GM12801 (cell line): ENCODE measurements around the gene NDUFA13.

ENCODE experiments used
- TF ChIP-seq, protein P1 (sequence below): IDR thresholded peaks from one replicate; pipeline ENCODE4 v1.5.1; 2011; ENCODE audit warnings: control low read depth; ENCODE audit not compliant: insufficient read length; ENCODE audit errors: extremely low read depth

Gene NDUFA13

DNA sequence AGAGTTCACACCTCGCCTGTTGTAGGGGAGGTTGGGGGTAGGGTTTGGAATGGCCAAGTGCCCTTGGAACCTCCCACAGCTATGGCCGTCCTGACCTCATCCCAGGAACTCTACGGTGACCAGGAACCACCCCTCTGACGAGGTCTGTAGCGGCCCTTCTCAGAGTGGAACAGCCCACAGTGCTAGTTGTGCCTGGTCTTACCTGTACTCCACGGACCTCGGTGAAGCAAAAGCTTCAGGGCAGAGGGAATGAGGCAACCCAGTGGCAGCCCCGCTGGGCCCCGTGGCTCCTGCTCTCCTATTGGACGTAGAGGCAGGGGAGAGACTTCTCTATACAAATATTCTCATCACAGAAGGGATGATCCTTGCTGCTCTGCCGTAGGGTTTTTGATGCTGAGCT, 7.8 kb upstream of the NDUFA13 start:
- TF ChIP-seq, protein P1, sequence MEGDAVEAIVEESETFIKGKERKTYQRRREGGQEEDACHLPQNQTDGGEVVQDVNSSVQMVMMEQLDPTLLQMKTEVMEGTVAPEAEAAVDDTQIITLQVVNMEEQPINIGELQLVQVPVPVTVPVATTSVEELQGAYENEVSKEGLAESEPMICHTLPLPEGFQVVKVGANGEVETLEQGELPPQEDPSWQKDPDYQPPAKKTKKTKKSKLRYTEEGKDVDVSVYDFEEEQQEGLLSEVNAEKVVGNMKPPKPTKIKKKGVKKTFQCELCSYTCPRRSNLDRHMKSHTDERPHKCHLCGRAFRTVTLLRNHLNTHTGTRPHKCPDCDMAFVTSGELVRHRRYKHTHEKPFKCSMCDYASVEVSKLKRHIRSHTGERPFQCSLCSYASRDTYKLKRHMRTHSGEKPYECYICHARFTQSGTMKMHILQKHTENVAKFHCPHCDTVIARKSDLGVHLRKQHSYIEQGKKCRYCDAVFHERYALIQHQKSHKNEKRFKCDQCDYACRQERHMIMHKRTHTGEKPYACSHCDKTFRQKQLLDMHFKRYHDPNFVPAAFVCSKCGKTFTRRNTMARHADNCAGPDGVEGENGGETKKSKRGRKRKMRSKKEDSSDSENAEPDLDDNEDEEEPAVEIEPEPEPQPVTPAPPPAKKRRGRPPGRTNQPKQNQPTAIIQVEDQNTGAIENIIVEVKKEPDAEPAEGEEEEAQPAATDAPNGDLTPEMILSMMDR: no peak

DNA sequence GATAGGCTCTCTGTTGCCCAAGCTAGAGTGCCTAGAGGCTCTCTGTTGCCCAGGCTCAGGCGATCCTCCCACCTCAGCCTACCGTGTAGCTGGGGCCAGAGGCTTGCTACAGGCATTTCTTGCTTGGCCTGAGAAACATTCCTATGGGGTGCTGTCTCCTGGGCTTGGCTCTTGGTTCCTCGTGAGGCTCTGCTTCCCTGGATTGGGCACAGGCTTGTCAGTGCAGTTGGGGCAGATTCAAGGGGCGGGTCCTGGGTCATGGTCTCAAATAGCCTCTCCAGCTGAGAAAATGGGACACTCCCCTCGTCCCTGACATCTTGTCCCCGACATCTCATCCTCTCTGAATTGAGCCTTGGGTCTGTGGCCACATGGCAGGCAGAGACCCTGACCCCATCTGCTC, 5.6 kb upstream of the NDUFA13 start:
- TF ChIP-seq, protein P1: no peak

DNA sequence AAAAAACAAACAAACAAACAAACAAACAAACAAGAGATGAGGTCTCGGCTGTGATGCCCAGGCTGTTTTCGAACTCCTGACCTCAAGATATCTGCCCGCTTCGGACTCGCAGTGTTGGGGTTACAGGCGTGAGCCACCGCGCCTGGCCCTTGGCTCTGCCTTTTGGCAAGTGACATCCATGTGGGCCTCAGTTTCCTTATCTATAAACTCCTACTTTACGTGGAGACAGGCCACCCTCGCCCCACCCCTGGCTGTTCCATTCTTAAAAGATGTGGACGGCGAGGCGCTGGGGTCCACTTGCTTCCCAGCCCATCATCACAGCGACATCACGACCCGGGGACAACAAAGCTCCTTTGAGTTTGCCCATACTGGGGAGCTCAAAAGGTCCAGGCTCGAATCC, 2.3 kb upstream of the NDUFA13 start:
- TF ChIP-seq, protein P1: no peak

DNA sequence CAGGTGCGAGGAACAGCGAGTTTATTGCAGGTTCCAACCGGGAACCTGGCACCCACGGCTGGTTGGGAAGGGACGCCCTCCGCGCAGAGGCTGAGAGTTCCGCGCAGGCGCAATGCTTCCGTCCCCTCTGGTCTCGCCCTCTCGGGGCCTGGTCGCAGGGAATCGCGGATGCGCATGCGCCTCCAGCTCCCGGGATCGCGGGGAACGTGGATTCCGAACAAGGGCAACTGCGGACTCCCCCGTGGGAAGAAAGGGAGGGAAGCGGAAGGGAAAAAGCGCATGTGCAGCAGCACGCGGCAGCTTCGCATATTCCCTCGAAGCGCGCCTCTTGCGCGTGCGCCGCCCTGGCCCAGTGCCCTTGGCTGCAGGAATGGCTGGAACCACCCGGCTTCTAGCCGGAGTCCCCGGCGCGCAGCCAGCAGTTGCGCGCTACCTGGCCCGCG, 1.8 kb upstream of the NDUFA13 start:
- TF ChIP-seq, protein P1: no peak

DNA sequence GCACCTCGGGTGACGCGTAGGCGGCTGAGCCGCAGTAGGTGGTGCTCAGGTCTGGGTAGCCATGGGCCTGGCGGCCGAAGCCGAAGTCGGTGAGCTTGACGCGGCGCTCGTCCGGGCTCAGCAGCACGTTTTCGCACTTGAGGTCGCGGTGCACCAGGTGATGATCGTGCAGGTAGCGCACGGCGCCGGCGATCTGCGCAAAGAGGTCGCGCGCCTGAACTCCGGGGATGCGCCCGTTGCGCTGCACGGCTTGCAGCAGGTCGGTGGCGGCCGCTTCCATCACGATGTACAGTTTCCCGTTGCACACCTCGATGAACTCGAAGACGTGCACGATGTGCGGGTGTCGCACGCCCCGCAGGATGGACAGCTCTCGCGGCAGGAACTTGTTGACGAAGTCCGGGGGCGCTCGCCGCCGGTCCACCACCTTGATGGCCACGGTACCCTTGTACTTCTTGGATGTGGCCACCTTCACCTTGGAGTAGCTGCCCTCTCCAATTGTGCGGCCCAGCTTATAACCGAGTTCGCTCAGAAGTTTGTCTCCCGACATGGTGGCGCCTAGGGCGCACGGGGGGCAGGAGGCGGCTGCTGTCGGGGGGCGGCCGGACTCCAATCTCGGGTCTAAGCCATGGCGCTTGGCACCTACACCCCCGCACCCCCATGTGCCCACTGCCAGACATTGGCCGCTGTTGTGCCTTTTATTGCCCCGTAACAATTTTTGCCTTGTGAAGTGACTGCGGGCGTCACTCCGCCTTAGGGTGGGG, 964 bp upstream of the NDUFA13 start, which contains the start of gene TSSK6:
TSSK6 (minus strand) TSS at position 668 of the 761 bp plus-strand sequence; CDS start at position 547, 121 bp downstream.
- TF ChIP-seq, protein P1: no peak

DNA sequence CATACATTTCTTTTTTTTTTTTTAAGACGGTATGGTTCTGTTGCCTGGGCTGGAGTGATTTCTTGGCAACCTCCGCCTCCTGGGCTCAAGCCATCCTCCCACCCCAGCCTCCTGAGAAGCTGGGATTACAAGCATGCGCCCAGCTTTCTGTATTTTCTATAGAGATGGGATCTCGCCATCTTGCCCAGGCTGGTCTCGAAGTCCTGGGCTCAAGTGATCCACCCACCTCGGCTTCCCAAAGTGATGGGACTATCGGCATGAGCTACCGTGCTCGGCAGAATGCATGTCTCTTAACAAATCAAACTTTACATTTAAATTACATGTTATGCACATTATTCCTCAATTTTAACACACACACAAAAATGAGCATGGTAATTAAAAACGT, 1.2 kb downstream of the NDUFA13 start:
- TF ChIP-seq, protein P1: no peak

DNA sequence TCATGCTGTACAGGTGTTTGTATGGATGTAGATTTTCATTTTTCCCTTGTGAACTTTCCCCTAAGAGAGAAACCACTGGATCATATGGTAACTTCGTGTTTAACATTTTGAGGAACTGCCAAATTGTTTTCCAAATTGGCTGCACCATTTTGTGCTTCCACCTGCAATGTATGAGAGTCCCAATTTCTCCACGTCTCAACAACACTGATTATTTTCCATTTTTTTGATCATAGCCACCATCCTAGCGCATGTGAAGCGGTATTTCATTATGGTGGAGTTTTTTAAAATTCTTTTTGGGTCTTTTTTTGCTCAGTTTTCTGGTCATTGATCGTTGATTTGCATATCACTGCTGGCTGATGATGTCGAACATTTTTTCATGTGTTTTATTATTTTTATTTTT, 5.0 kb downstream of the NDUFA13 start:
- TF ChIP-seq, protein P1: no peak
